CD4-positive, alpha-beta T cell (primary cell): ENCODE results near the gene CCDC178. TPM values are rescaled to one million over a fixed set of nuclear protein-coding genes. Genes with fewer than 3 reads are reported as not detected.

Source experiments
- ATAC-seq: fragments of 200-7000 bp; cut with Tn5 transposase; one replicate; pipeline ENCODE4 v1.10.0; 2022; ENCODE audit warnings: mild to moderate bottlenecking; ENCODE audit not compliant: poor library complexity
- CTCF ChIA-PET: fragments of 350-600 bp; sonication (Branson Sonifier 250); formaldehyde crosslinking; loops from one replicate; lab custom pipeline; 2021; ENCODE audit warnings: antibody characterized with exemption, inconsistent platforms; lab: Charles Lee
- POLR2A ChIA-PET: fragments of 350-600 bp; sonication (Branson Sonifier 250); formaldehyde crosslinking; loops from one replicate; lab custom pipeline; 2021; ENCODE audit warnings: antibody characterized with exemption, inconsistent platforms; lab: Charles Lee
- DNase-seq, 14 experiments: peaks; one replicate each; pipeline ENCODE4 v3.0.0-alpha.2; 2013 to 2020; ENCODE audit warnings: mixed read lengths in 2 of 14
- H3K27ac ChIP-seq, 2 donors: one replicate each; pipeline versions ENCODE4 v1.5.1 to v1.7.0; 2013; ENCODE audit warnings: low read length in 2 of 2, low read depth in 1 of 2, mild to moderate bottlenecking in 1 of 2
- H3K27me3 ChIP-seq, 2 experiments: 1 replicate in 1 of 2; 2 replicates in 1 of 2; pipeline versions ENCODE4 v1.6.1 to v1.7.0; 2013; ENCODE audit warnings: low read length in 2 of 2, control low read depth in 1 of 2, mild to moderate bottlenecking in 1 of 2, moderate library complexity in 1 of 2; ENCODE audit not compliant: insufficient read depth in 2 of 2, control insufficient read depth in 1 of 2
- H3K36me3 ChIP-seq: one replicate; pipeline ENCODE4 v1.6.1; 2013; ENCODE audit warnings: low read length, control low read depth; ENCODE audit not compliant: insufficient read depth
- H3K4me1 ChIP-seq: one replicate; pipeline ENCODE4 v1.6.1; 2013; ENCODE audit warnings: low read length, control low read depth; ENCODE audit not compliant: insufficient read depth
- H3K4me3 ChIP-seq: one replicate; pipeline ENCODE4 v1.5.1; 2013; ENCODE audit warnings: mild to moderate bottlenecking, low read length, moderate library complexity
- H3K9me3 ChIP-seq, 2 experiments: 1 replicate in 1 of 2; 2 replicates in 1 of 2; pipeline versions ENCODE4 v1.6.1 to v1.7.0; 2013; ENCODE audit warnings: low read length in 2 of 2, mild to moderate bottlenecking in 2 of 2, control low read depth in 1 of 2, moderate library complexity in 1 of 2; ENCODE audit not compliant: control insufficient read depth in 1 of 2, insufficient read depth in 1 of 2
- H3K27ac Mint-ChIP-seq: one replicate; pipeline ENCODE4 v1.8.0; 2020; ENCODE audit warnings: mixed read lengths
- H3K27me3 Mint-ChIP-seq: one replicate; pipeline ENCODE4 v1.8.0; 2021; ENCODE audit warnings: mixed read lengths
- H3K36me3 Mint-ChIP-seq: one replicate; pipeline ENCODE4 v1.8.0; 2021; ENCODE audit warnings: low read depth, mixed read lengths
- H3K4me1 Mint-ChIP-seq: one replicate; pipeline ENCODE4 v1.8.0; 2021; ENCODE audit warnings: low read depth, mixed read lengths
- H3K4me3 Mint-ChIP-seq: one replicate; pipeline ENCODE4 v1.8.0; 2020; ENCODE audit warnings: mild to moderate bottlenecking, mixed read lengths
- H3K9me3 Mint-ChIP-seq: one replicate; pipeline ENCODE4 v1.8.0; 2020; ENCODE audit warnings: mixed read lengths
- intact Hi-C, 2 experiments: fragments of 100-400 bp; cut with DNase I in 1 of 2; cut with micrococcal nuclease in 1 of 2; formaldehyde crosslinking; loops; one replicate each; pipeline versions ENCODE4 v1.15.1 to v1.9.0; 2023 to 2025; cut with DNase I, micrococcal nuclease
- total RNA-seq, 174 experiments: library from RNA in 2 of 174; stranded (reverse) in 2 of 174; gene quantifications; one replicate each; pipeline ENCODE4 v1.2.3 and lab custom pipeline; 2021 to 2026
- TF ChIP-seq, protein P1 (sequence below): fragments of 200-600 bp; IDR thresholded peaks from one replicate; pipeline ENCODE4 v1.8.0; 2022; ENCODE audit warnings: antibody characterized with exemption, mild to moderate bottlenecking

CCDC178 gene
- total RNA-seq, 2 experiments from 2014 or later, result not detected

- TF ChIP-seq, protein P1, sequence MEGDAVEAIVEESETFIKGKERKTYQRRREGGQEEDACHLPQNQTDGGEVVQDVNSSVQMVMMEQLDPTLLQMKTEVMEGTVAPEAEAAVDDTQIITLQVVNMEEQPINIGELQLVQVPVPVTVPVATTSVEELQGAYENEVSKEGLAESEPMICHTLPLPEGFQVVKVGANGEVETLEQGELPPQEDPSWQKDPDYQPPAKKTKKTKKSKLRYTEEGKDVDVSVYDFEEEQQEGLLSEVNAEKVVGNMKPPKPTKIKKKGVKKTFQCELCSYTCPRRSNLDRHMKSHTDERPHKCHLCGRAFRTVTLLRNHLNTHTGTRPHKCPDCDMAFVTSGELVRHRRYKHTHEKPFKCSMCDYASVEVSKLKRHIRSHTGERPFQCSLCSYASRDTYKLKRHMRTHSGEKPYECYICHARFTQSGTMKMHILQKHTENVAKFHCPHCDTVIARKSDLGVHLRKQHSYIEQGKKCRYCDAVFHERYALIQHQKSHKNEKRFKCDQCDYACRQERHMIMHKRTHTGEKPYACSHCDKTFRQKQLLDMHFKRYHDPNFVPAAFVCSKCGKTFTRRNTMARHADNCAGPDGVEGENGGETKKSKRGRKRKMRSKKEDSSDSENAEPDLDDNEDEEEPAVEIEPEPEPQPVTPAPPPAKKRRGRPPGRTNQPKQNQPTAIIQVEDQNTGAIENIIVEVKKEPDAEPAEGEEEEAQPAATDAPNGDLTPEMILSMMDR, result no peak
- Mint-ChIP-seq H3K4me1 (no peaks in the 10 kb centered on the region), H3K9me3 (peaks cover 2% of the 10 kb centered on the region), H3K36me3 (no peaks in the 10 kb centered on the region), H3K27me3 (no peaks in the 10 kb centered on the region), H3K4me3 (no peak overlapping the region), H3K27ac (no peak overlapping the region)
- intact Hi-C loops, result no loop called here
- no peak for DNase-seq
- H3K36me3 ChIP-seq, result no peaks in the 10 kb centered on the region
- no peak overlapping the region for H3K27ac ChIP-seq
- no peak overlapping the region for H3K4me3 ChIP-seq
- no peak for ATAC-seq
- H3K4me1 ChIP-seq, result no peaks in the 10 kb centered on the region
- peaks cover 0 to 5% of the 10 kb centered on the region in 2 experiments for H3K9me3 ChIP-seq
- ChIA-PET POLR2A (no interaction called here), CTCF (no interaction called here)
- no peaks in the 10 kb centered on the region for H3K27me3 ChIP-seq
Measured at GRCh38 chr18:32929213-32929612, 511.3 kb downstream of the CCDC178 start.

- Histone ChIP-seq H3K9me3 (peaks cover 0 to 4% of the 10 kb centered on the region in 2 experiments), H3K4me1 (no peaks in the 10 kb centered on the region), H3K36me3 (no peaks in the 10 kb centered on the region), H3K27me3 (no peaks in the 10 kb centered on the region), H3K27ac (no peak overlapping the region), H3K4me3 (no peak overlapping the region)
- Mint-ChIP-seq H3K4me1 (no peaks in the 10 kb centered on the region), H3K27me3 (no peaks in the 10 kb centered on the region), H3K36me3 (no peaks in the 10 kb centered on the region), H3K4me3 (no peak overlapping the region), H3K9me3 (no peaks in the 10 kb centered on the region), H3K27ac (no peak overlapping the region)
- no peak for DNase-seq
- intact Hi-C loops, result no loop called here
- TF ChIP-seq, protein P1, result no peak
- ATAC-seq, result no peak
- ChIA-PET POLR2A (no interaction called here), CTCF (no interaction called here)
Measured at GRCh38 chr18:32922951-32923430, 517.5 kb downstream of the CCDC178 start.

- no peaks in the 10 kb centered on the region for H3K27me3 Mint-ChIP-seq
- no peaks in the 10 kb centered on the region for H3K9me3 ChIP-seq
- ATAC-seq (no peak), DNase-seq (no peak)
- H3K27ac Mint-ChIP-seq, result no peak overlapping the region
- H3K4me3 ChIP-seq, result no peak overlapping the region
- intact Hi-C loops, result no loop called here
- H3K4me3 Mint-ChIP-seq, result no peak overlapping the region
- no peaks in the 10 kb centered on the region for H3K36me3 ChIP-seq
- H3K9me3 Mint-ChIP-seq, result no peaks in the 10 kb centered on the region
- ChIA-PET CTCF (no interaction called here), POLR2A (no interaction called here)
- no peak overlapping the region for H3K27ac ChIP-seq
- no peaks in the 10 kb centered on the region for H3K36me3 Mint-ChIP-seq
- no peaks in the 10 kb centered on the region for H3K4me1 ChIP-seq
- no peaks in the 10 kb centered on the region for H3K27me3 ChIP-seq
- TF ChIP-seq, protein P1, result no peak
- no peaks in the 10 kb centered on the region for H3K4me1 Mint-ChIP-seq
Measured at GRCh38 chr18:32920796-32921787, 519.4 kb downstream of the CCDC178 start.
